ENCODE data around the gene VPS11.
A peak's percentile ranks its signal among the peaks of the same experiment; 100 is the strongest.

DNA sequence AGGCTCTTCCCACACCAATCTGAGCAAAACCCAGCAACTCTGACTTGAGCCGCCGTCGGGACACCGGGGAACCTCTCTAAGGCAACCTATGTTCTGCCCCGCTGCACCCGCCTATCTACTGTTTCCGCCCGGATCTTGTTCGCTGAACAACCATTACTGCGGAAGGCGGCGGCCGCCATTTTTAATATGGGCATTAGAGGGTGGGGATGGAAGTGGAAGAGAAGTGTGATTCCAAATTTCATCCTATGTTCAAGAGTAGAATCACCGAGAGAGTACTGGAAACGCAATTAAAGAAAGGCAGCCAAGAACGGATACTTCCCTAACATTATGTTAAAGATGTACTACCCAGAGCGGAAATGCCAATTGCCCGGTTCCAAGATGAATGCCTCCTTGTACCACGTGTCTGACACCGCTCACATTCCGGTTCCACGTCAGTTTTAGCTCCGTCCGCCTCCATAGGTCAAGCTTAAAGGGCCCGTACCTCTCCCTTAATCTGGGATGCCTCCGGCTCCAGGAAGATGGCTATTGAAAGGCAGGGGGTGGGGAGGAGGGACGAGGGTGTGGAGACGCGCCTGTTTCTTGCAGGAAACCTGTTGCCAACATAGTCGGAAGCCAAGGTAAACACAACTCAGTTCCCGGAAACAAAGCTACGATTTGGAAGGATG is 34.3 kb downstream of the VPS11 start, which contains the start of gene DPAGT1:
- TF ChIP-seq FOXK2 (IDR thresholded peaks at IDR 0.05), result no peak
- TF ChIP-seq NFRKB (IDR thresholded peaks at IDR 0.05), result no peak
- TF ChIP-seq HDGF (IDR thresholded peaks at IDR 0.05; ENCODE audit: borderline replicate concordance), result no peak
- TF ChIP-seq FOXM1 (IDR thresholded peaks at IDR 0.05; ENCODE audit: borderline replicate concordance), result no peak
- TF ChIP-seq, protein P1, sequence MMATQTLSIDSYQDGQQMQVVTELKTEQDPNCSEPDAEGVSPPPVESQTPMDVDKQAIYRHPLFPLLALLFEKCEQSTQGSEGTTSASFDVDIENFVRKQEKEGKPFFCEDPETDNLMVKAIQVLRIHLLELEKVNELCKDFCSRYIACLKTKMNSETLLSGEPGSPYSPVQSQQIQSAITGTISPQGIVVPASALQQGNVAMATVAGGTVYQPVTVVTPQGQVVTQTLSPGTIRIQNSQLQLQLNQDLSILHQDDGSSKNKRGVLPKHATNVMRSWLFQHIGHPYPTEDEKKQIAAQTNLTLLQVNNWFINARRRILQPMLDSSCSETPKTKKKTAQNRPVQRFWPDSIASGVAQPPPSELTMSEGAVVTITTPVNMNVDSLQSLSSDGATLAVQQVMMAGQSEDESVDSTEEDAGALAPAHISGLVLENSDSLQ (IDR thresholded peaks at IDR 0.05), result peak; percentile 53; the same call in 1 of the 2 replicates
- TF ChIP-seq TARDBP (IDR thresholded peaks at IDR 0.05), result no peak

Measured in HEK293T (cell line).